ENCODE measurements around the gene ATAD2B.

The ATAD2B gene

DNA sequence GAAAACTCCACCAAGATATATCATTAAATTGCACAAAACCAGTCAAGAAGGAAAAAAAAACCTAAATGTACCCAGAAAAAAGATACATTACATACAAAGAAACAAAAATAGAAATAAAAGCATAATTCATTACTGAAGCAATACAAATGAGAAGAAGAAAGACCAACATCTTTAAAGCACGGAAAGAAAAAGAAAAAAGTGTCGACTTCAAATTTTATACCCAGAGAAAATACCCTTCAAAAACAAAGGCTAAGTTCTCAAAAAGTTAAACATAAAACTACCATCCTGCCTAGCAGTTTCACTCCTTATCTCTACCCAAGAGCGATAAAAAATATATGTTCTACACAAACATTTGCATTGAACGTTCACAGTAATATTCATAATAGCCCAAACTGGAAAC, 82.0 kb downstream of the ATAD2B start:
- no peak overlapping the region for H3K4me3 ChIP-seq (ENCODE audit: low read depth, low read length, poor library complexity, severe bottlenecking)
- no peaks in the 10 kb centered on the region for H4K20me1 ChIP-seq (ENCODE audit: insufficient read depth, low read length)
- no peak for TF ChIP-seq CTCF (IDR thresholded peaks at IDR 0.05; ENCODE audit: low read length)
- no peak for TF ChIP-seq EZH2 (IDR thresholded peaks at IDR 0.05; ENCODE audit: borderline replicate concordance, low read length)
- H3K4me1 ChIP-seq (ENCODE audit: insufficient read depth, low read length, severe bottlenecking) = no peaks in the 10 kb centered on the region
- H3K4me2 ChIP-seq (ENCODE audit: low read length) = no peak overlapping the region
- H3K79me2 ChIP-seq (ENCODE audit: insufficient read depth, low read length) = no peaks in the 10 kb centered on the region; the same call in 1 of the 2 replicates
- H3K27me3 ChIP-seq (ENCODE audit: insufficient read depth, low read length) = no peaks in the 10 kb centered on the region
- peaks cover 23% of the 10 kb centered on the region for H3K36me3 ChIP-seq (ENCODE audit: insufficient read depth, low read length)
- H2AFZ ChIP-seq (ENCODE audit: low read length) = no peak overlapping the region
- H3K27ac ChIP-seq (ENCODE audit: low read depth, low read length, poor library complexity, severe bottlenecking) = no peak overlapping the region
- no peak overlapping the region for H3K9ac ChIP-seq (ENCODE audit: low read length)
- H3K9me2 ChIP-seq (ENCODE audit: low read depth, low read length) = no peaks in the 10 kb centered on the region
- H3F3A ChIP-seq (ENCODE audit: insufficient read depth, low read length) = no peaks in the 10 kb centered on the region
- H3K9me3 ChIP-seq (ENCODE audit: low read length) = peaks cover 11% of the 10 kb centered on the region; the same call in 1 of the 2 replicates

- Histone ChIP-seq H2AFZ (ENCODE audit: low read length) (no peak overlapping the region), H3F3A (ENCODE audit: insufficient read depth, low read length) (no peaks in the 10 kb centered on the region), H3K27me3 (ENCODE audit: insufficient read depth, low read length) (no peaks in the 10 kb centered on the region), H3K9me3 (ENCODE audit: low read length) (peaks cover 11% of the 10 kb centered on the region; the same call in 1 of the 2 replicates), H3K4me1 (ENCODE audit: insufficient read depth, low read length, severe bottlenecking) (no peaks in the 10 kb centered on the region), H3K4me3 (ENCODE audit: low read depth, low read length, poor library complexity, severe bottlenecking) (no peak overlapping the region), H3K4me2 (ENCODE audit: low read length) (no peak overlapping the region), H3K36me3 (ENCODE audit: insufficient read depth, low read length) (peaks cover 21% of the 10 kb centered on the region), H4K20me1 (ENCODE audit: insufficient read depth, low read length) (no peaks in the 10 kb centered on the region), H3K9ac (ENCODE audit: low read length) (no peak overlapping the region), H3K79me2 (ENCODE audit: insufficient read depth, low read length) (no peaks in the 10 kb centered on the region), H3K9me2 (ENCODE audit: low read depth, low read length) (no peaks in the 10 kb centered on the region), H3K27ac (ENCODE audit: low read depth, low read length, poor library complexity, severe bottlenecking) (no peak overlapping the region)
- TF ChIP-seq CTCF (IDR thresholded peaks at IDR 0.05; ENCODE audit: low read length) (no peak), EZH2 (IDR thresholded peaks at IDR 0.05; ENCODE audit: borderline replicate concordance, low read length) (no peak)
Measured at GRCh38 chr2:23843051-23843976, 83.6 kb downstream of the ATAD2B start.

DNA sequence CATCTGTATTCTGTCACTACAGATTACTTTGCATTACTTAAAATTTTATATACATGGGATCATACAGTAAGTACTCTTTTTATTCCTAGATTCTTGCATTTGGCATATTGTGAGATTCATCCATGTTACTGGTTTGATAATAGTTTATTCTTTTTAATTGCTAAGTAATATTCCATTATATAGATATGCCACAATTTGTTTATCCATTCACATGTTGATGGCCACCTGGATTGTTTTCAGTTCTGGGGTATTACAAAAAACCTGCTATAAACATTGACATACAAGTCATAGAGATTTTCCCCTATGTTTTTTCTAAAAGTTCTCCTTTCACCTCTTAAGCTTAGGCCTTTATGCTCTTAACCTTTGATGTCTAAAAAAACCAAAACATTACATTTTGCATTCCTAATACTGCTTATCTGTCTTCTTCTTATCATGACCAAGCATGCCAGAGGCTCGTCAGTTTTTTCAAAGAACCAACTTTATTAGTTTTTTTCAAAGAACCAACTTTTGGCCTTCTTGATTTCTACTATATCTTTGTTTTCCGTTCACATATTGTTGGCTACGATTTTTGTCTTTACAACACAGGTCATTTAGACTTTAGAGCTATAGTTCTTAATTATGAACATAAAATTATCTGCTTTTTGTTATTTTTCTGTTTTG, 86.9 kb downstream of the ATAD2B start:
- H3F3A ChIP-seq (ENCODE audit: insufficient read depth, low read length) = no peaks in the 10 kb centered on the region
- H3K27ac ChIP-seq (ENCODE audit: low read depth, low read length, poor library complexity, severe bottlenecking) = no peak overlapping the region
- H3K4me1 ChIP-seq (ENCODE audit: insufficient read depth, low read length, severe bottlenecking) = no peaks in the 10 kb centered on the region
- no peak overlapping the region for H3K9ac ChIP-seq (ENCODE audit: low read length)
- H2AFZ ChIP-seq (ENCODE audit: low read length) = no peak overlapping the region
- H3K4me2 ChIP-seq (ENCODE audit: low read length) = no peak overlapping the region
- peaks cover 45% of the 10 kb centered on the region for H3K36me3 ChIP-seq (ENCODE audit: insufficient read depth, low read length)
- no peaks in the 10 kb centered on the region for H4K20me1 ChIP-seq (ENCODE audit: insufficient read depth, low read length)
- H3K79me2 ChIP-seq (ENCODE audit: insufficient read depth, low read length) = no peaks in the 10 kb centered on the region
- H3K27me3 ChIP-seq (ENCODE audit: insufficient read depth, low read length) = no peaks in the 10 kb centered on the region
- H3K9me2 ChIP-seq (ENCODE audit: low read depth, low read length) = no peaks in the 10 kb centered on the region
- TF ChIP-seq EZH2 (IDR thresholded peaks at IDR 0.05; ENCODE audit: borderline replicate concordance, low read length) (no peak), CTCF (IDR thresholded peaks at IDR 0.05; ENCODE audit: low read length) (no peak)
- H3K4me3 ChIP-seq (ENCODE audit: low read depth, low read length, poor library complexity, severe bottlenecking) = no peak overlapping the region
- peaks cover 12% of the 10 kb centered on the region; the same call in 1 of the 2 replicates for H3K9me3 ChIP-seq (ENCODE audit: low read length)

All from OCI-LY1 (cell line).